NCI-H2171 (cell line): Measurements from ENCODE around the gene MCTS1.
"Not testable (repeated sequence)": the region's sequence is repeated elsewhere in the genome, so short reads cannot be mapped to it uniquely, and the experiment has no call there.

Source experiments
- DNase-seq: peaks from one replicate; lab custom pipeline; 2025; lab: John Stamatoyannopoulos, UW

MCTS1 gene, protein sequence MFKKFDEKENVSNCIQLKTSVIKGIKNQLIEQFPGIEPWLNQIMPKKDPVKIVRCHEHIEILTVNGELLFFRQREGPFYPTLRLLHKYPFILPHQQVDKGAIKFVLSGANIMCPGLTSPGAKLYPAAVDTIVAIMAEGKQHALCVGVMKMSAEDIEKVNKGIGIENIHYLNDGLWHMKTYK

DNA sequence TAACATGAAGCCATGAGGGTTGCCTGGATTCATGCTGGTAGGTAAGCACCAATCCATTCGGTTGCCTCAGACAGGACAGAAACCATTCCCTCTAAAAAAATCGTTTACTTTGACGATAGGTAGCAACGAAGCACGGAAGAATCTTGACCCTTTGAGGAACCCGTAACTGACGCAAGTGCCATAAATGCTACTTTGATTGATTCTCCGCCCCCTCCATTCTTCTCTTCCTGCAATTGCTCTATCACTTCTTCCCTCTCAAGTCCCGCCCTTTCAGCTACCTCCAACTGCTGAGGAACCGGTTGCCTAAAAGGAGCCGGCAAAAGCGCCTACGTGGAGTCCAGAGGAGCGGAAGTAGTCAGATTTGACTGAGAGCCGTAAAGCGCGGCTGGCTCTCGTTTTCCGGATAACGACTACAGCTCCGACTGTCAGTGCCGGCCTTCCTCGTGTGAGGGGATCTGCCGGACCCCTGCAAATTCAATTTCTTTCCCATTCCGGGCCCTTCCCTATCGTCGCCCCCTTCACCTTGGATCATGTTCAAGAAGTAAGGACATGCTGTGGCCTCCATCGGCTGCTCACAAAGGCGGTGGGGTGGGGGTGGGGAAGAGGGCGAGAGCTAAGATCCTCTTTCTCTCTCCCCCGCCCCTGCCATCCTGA is at the start of gene MCTS1:
Gene MCTS1, plus strand, starts transcription at position 395 of the 654 bp plus-strand sequence. Its CDS starts 136 bp downstream, at position 531.
- peak; percentile 84 for DNase-seq

DNA sequence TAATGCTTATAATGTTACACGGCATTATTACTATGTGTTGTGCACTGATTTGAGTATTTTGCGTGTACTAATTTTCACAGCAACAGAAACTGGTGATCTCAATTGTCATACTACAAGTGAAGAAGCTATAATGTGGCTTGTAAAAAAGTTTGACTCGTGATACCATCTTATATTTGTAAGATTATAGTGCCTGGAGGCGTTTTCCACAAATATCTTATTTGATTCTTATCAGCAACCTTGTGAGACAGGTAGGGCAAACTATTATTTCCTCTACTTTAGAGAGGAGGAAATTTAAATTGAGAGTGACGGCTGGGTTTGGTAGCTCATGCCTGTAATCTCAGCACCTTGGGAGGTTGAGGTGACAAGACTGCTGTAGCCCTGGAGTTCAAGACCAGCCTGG is 47.6 kb upstream of the MCTS1 start:
- DNase-seq, result no peak

- DNase-seq, result peak; percentile 19
These were observed 44.1 kb upstream of the MCTS1 start for GRCh38 chrX:120559804-120560203.

DNA sequence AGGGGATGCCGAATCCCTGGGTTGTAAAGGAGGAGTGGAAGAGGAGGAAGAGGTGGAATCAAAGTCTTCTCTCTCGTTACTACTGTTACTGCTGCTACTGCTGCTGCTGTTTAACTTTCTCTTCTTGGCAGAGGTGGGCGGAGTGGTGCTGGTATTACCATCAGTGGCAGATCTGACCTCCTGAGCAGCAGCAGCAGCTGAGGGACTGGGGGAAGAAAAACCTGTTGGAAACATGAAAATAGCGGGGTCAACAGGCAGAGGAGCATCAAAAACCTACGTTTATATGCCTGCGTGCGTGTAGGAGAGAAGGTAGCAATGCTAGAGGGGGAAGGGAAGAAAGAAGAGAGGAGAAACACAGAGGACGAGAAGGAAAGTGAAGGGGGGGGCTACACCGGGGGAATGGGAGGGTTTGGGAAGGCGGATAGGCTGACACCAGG is 43.5 kb upstream of the MCTS1 start:
- DNase-seq, result no peak

DNA sequence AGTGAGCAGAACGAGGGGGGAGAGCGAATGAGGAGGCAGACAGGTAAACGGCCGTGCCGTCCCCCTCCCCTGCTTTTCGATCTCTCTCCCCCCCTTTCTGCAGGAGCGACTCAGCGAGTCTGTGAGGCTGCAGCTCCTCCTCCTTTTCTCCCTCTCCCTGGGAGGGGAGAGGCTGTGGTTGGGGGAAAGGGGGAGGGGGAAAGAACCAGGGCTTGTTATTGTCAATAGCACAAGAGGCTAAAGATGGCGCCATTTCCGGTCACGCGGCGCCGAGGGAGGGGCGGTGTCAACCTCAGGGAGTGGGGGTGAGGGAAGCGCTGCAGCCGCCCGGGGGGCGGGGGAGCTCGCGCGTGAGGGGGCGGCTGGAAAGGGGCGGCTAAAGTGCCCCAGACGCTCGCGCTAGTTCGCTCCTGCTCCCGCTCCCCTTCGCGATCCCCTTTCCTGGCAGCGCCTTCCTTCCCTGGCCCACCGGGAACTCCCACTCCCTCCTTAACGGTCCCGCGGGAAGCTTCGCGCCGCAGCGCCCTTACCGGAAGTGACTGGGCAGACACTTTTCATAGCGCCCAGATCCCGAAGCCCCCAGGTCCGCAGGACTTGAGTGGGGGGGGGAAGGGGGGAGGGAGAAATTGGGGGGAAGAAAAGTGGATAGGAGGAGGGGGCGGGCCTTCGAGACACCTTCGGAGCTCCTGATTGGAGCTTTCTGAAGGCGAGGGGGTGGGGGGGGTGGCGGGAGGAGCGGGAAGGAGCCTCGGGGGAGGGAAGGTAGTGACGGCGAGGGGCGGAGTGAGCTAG is 42.9 kb upstream of the MCTS1 start, which contains the start of gene CUL4B:
Gene CUL4B, minus strand, starts transcription at position 121 of the 792 bp plus-strand sequence. CDS start 324 bp downstream, outside the sequence.
- DNase-seq, result peak; percentile 82

DNA sequence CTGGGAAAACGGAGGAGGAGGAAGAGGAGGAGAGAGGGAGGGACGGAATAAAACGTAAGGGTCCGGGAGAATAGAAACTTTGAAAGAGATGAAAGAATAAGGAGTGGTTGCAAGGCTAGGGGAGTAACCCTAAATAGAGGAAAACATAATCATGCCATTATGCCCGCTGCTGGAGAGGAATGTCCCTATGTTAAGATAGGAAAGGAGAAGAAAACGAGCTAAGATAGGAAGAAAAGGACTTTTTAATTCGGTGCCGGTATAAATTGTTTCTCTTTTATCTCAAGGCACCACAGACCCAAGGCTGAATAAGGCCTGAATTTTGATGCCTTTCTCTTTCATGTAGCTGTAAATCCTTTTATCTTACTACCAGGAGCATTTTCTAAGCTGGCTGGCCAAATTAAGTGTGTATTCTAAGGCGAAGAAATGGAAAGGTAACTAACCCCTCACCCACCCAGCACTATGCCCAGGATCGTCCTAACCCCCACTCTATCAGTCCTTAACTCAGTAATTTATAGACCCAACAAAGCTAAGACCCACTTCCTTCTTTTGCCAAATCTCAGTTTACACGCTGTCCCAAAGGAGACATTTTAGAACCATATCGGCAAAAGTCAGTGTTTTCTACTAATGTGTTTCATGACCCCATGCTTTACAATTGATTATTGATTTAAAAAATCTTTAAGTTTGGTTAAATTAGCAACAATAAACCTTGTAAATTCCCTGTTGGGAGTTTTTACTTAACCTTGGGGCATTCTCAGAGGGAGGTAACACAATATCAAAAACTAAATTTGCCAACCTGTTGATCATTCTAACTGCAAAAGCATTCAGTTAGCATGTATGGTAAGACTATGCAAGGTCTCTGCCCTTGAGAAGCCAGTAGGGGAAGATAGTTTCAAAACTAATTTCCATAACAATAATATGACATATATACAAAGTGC is 42.0 kb upstream of the MCTS1 start:
- DNase-seq, result no peak

DNA sequence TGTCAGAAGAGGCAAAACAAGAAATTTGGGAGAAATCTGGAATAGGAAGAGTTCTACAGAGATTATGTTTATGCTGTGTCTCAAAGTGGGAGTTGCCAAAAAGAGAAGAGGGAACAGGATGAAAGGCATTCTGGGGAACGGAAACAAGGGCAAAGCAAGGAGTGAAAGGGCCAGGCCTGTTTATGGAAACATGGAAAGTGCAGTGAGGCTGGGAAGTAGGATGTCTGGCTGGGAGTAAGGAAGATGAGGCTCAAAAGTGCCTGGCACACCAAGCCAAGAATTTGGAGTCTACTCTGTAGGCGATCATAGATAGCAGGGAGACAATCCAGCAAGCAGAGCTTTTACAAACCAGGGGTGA is 41.4 kb upstream of the MCTS1 start:
- no peak for DNase-seq

DNA sequence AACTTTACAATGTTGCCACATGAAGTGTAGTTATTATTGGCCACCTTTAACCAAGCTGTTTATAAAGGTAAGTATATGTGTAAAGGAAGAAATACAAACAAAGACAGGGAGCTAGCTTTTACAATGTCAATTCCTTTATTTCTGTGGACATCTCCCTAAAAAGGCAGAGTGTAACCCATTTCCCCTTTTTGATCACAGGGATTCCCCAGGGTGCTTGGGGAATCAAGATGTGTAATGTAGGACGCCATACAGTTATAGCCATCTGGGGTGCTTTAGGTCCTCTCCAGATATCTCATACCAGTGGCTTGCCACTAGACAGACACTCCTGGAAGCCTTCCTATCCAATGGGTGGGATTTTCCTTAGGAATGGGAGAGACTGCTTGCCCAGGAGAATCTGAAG is 39.0 kb upstream of the MCTS1 start:
- no peak for DNase-seq

DNA sequence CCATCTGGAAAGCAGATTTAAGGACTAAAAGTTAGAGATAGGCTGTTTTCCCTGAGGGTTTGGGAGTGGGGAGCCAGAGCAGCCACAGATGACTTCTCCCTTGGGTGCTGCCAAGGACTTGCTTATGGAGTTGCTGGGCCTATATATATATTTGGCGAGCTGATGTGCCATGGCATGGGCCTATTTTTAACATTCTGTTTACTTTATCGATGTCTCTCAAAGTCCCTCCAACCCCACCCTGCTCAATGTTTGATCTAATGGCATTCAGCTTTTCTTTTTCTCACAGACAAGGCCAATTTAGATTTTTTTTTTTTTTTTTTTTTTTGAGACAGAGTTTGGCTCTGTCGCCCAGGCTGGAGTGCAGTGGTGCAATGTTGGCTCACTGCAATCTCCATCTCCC is 37.1 kb upstream of the MCTS1 start:
- no peak for DNase-seq

- no peak for DNase-seq
These were observed 35.9 kb upstream of the MCTS1 start for GRCh38 chrX:120568035-120568434.

DNA sequence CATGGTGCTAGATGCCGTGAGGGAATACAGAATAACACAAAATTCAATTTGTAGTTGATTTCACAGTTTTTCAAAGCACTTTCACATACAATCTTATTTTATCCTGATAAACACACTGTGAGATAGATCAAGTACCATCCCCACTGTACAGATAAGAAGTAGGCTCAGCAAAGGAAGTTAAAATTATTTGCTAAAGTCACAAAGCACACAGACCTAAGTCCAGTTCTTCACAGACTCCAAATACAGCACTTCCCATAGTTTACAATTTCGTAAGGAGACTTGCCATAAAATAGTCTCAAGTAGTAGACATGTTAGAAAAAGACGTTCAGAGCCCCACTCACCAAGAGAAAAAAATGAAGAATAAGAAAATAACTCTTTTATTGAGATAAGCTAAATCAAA is 35.3 kb upstream of the MCTS1 start:
- DNase-seq, result no peak

- no peak for DNase-seq
These were observed 33.8 kb upstream of the MCTS1 start for GRCh38 chrX:120570011-120570600.

DNA sequence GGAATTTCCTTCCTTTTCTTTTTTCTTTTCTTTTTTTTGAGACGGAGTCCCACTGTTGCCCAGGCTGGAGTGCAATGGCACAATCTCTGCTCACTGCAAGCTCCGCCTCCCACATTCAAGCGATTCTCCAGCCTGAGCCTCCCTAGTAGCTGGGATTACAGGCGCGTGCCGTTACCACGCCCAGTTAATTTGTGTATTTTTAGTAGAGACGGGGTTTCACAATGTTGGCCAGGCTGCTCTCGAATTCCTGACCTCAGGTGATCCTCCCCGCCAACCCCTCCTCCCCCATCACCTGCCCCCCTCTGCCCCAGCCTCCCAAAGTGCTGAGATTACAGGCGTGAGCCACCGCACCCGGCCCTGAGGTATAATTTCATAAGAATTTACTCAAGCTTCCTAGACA is 30.1 kb upstream of the MCTS1 start:
- DNase-seq, result not testable (repeated sequence)

DNA sequence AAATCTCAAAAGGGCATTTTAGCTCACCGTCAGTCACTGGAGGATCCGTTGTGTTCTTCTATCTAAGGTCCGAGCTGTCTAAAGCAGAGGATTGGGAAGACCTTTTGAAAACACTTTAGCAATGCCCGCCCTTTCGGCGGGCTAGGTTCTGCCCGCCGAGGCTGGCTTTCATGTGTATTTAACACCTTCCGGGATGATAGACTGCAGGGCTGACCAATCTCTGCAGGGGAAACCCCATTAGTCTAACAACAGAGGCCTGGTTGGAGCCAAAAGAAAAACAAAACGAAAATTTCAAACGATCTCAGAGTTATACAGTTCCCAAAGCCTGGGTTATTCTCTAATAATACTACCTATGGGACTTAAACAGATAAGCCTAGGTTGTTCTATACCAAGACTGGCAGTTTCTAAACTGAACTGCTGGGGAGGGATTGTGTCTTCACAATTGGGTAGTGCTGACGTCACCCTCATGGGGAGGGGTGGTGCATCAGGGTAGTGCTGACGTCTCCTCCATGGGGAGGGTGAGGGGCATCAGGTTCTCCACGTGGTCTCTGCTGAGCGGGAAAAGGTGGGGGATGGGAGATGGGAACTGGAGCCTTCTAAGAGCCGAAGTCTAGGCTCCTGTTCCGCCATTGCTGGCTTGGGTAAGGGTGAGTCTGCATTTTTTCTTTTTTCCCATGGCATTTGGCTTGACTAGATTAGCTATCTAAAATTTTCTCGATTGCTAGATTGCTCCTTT is 28.4 kb upstream of the MCTS1 start:
- no peak for DNase-seq

DNA sequence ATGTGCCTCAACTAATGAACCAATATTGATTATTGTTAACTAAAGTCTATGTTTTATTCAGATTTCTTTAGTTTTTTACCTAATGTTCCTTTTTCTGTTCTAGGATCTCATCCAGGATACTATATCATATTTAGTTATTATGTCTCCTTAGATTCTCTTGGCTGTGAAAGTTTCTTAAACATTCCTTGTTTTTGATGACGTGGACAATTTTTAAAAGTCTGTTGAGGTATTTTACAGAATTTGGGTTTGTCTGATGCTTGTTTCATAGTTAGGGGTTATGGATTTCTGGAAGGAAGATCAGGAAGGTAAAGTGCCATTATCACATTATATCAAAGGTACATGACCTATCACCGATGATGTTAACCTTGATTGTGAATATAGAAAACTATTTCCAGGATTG is 18.2 kb upstream of the MCTS1 start:
- DNase-seq, result no peak

DNA sequence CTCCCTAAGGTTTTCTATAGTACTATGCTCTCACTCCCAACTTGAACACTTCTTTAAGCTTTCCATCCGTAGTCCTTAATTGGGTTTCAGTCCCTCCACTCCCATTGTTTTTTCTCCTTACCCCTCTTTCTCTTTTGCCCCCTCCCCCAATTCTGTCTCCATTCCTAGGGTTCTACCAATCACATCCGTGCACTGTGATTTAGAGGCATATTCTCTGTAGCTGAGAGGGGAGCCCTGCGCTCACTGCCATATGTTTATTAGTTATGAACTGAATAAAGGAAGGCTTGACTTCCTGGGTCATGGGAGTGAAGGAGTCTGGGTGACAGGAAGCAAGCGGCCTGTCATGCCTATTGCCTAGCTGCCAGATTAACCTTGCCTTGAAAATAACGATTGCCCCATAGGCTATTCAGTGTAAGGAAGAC is 471 bp downstream of the MCTS1 start:
- DNase-seq, result peak; percentile 24

DNA sequence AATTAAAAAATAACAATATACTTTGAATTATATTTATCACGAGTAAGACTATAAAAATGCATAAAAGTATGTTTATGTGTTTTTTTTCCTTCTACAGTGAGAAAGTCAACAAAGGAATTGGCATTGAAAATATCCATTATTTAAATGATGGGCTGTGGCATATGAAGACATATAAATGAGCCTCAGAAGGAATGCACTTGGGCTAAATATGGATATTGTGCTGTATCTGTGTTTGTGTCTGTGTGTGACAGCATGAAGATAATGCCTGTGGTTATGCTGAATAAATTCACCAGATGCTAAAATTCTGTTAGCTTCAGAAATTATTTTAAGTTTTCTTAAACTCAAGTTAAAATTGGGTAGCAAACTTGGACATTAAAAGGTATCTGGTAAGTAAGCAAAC is 8.2 kb downstream of the MCTS1 start:
- no peak for DNase-seq

GRCh38 chrX:120614816-120615215 is 10.9 kb downstream of the MCTS1 start:
- DNase-seq, result no peak

- DNase-seq, result no peak
These were observed 14.2 kb downstream of the MCTS1 start for GRCh38 chrX:120617996-120618630.

DNA sequence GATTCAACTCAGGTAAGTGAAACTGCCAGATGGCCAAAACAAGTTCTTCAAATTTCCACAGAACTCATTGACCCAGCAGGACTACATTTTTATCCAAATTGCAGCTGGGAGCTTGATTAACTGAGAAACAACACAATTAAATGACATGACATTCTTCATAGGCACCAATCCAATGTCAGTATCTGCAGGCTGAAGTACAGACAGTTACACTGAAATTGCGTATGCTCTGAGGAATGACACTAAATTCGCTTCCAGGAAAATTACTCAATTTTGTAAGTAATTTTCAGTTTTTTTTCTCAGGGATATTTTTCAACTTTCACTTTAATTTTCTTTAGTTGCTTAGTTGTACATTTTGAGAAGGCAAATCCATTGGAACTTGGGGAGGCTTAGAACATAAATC is 21.5 kb downstream of the MCTS1 start:
- DNase-seq, result no peak
